Activated T-cell treated with anti-CD3 and anti-CD28 coated beads, Interleukin-2, amount 50 U/mL, for 72 hours (primary cell): Measurements from ENCODE around the gene GRIP2. TPM values are rescaled to one million over a fixed set of nuclear protein-coding genes. Genes with fewer than 3 reads are reported as not detected.
A peak's percentile ranks its signal among the peaks of the same experiment; 100 is the strongest.

ENCODE experiments used
- ATAC-seq, 2 donors: fragments of 150-1000 bp; cut with Tn5 transposase; replicated peaks in 1 of 2; 2 replicates each; pipeline ENCODE4 v1.10.0; 2021; ENCODE audit warnings: moderate library complexity in 2 of 2, mild to moderate bottlenecking in 1 of 2
- DNase-seq, 2 donors: peaks; one replicate each; pipeline ENCODE4 v3.0.0; 2021 to 2022; ENCODE audit warnings: mixed read lengths in 1 of 2
- H3K27ac Mint-ChIP-seq: one replicate; pipeline ENCODE4 v1.8.0; 2022; ENCODE audit warnings: mild to moderate bottlenecking, moderate library complexity, mixed read lengths
- H3K27me3 Mint-ChIP-seq: one replicate; pipeline ENCODE4 v1.8.0; 2022; ENCODE audit warnings: low read depth, mixed read lengths
- H3K36me3 Mint-ChIP-seq, 2 donors: one replicate each; pipeline ENCODE4 v1.8.0; 2022; ENCODE audit warnings: mixed read lengths in 2 of 2, mild to moderate bottlenecking in 1 of 2; ENCODE audit not compliant: insufficient read depth in 2 of 2
- H3K4me1 Mint-ChIP-seq: one replicate; pipeline ENCODE4 v1.8.0; 2022; ENCODE audit warnings: low read depth, mixed read lengths
- H3K4me3 Mint-ChIP-seq, 2 donors: one replicate each; pipeline ENCODE4 v1.8.0; 2022; ENCODE audit warnings: mild to moderate bottlenecking in 2 of 2, mixed read lengths in 2 of 2, moderate library complexity in 2 of 2
- H3K9me3 Mint-ChIP-seq, 2 donors: one replicate each; pipeline ENCODE4 v1.8.0; 2022; ENCODE audit warnings: mixed read lengths in 2 of 2
- total RNA-seq, 2 donors: library from RNA; stranded (reverse); gene quantifications; one replicate each; pipeline ENCODE4 v1.2.3, GENCODE V29; 2022

Gene GRIP2
- total RNA-seq, 2 donors from 2014 or later = 0.07 TPM; not detected in 1

GRCh38 chr3:14532691-14533456 lies 7.3 kb downstream of the GRIP2 start:
- Mint-ChIP-seq H3K4me3 (no peak overlapping the region), H3K27ac (no peak overlapping the region), H3K36me3 (no peaks in the 10 kb centered on the region), H3K4me1 (no peaks in the 10 kb centered on the region), H3K27me3 (peaks cover 10% of the 10 kb centered on the region), H3K9me3 (no peaks in the 10 kb centered on the region)
- DNase-seq (no peak), ATAC-seq (peak in 1 of 2 donors; percentile 30)

DNA sequence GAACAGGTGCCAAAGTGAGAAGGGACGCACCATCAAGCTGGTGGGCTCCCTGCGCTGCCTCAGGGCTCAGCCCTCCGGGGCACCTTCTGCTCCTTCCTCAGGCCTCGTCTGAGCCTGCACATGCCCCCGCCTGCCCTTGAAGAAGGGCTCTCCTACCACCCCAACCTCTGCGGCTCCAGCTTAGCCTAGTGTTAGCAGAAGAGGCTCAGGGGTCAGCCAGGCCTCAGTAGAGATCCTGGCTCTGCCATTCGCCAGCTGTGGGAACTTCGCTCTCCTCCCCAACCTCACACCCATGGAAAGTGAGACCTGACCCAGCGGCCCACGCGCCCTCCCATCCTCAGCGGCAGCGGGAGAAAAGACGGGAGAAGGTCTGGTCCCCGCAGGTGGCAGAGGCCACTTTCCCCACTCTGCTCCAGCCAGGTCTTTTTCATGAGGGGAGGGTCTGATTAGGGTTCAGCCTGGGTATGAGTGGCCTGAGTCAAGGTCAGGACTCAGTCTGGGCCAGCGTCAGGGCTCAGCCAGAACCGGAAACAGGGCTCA lies 8.2 kb downstream of the GRIP2 start:
- ATAC-seq = no peak
- Mint-ChIP-seq H3K36me3 (no peaks in the 10 kb centered on the region), H3K9me3 (no peaks in the 10 kb centered on the region), H3K27me3 (peaks cover 13% of the 10 kb centered on the region), H3K4me1 (no peaks in the 10 kb centered on the region), H3K4me3 (no peak overlapping the region), H3K27ac (no peak overlapping the region)
- DNase-seq = no peak

DNA sequence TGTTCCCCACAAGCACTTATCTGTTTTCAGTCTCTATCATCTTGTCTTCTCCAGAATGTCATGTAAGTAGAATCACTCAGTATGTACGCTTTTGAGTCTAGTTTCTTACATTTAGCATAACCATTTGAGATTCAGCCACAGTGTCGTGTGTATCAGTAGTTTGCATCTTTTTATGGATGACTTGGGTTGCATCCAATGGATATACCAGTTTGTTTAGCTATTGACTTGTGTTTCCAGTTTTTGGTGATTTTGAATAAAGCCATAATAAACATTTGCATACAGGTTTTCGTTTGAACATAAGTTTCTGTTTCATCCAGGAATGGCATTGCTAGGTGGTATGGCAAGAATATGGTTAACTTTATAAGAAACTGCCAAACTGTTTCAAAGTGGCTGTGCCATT lies 12.1 kb downstream of the GRIP2 start:
- no peak overlapping the region for H3K27ac Mint-ChIP-seq

GRCh38 chr3:14525685-14526631 lies 14.2 kb downstream of the GRIP2 start:
- DNase-seq (peak in 1 of 2 donors; percentile 4), ATAC-seq (peak; percentile 27 to 79)
- no peaks in the 10 kb centered on the region for H3K4me1 Mint-ChIP-seq
- no peaks in the 10 kb centered on the region for H3K9me3 Mint-ChIP-seq
- no peak overlapping the region for H3K4me3 Mint-ChIP-seq
- H3K36me3 Mint-ChIP-seq = no peaks in the 10 kb centered on the region
- H3K27ac Mint-ChIP-seq = no peak overlapping the region
- peaks cover 19% of the 10 kb centered on the region for H3K27me3 Mint-ChIP-seq

More for the DNA sequence above, 12.1 kb downstream of the GRIP2 start:
- peaks cover 16% of the 10 kb centered on the region for H3K27me3 Mint-ChIP-seq
- H3K4me3 Mint-ChIP-seq = no peak overlapping the region
- no peaks in the 10 kb centered on the region for H3K36me3 Mint-ChIP-seq
- ATAC-seq = no peak
- no peak for DNase-seq
- no peaks in the 10 kb centered on the region for H3K9me3 Mint-ChIP-seq
- no peaks in the 10 kb centered on the region for H3K4me1 Mint-ChIP-seq

- Mint-ChIP-seq H3K4me3 (no peak overlapping the region), H3K4me1 (no peaks in the 10 kb centered on the region), H3K27ac (no peak overlapping the region), H3K27me3 (peaks cover 17% of the 10 kb centered on the region), H3K9me3 (no peaks in the 10 kb centered on the region), H3K36me3 (no peaks in the 10 kb centered on the region)
- no peak for DNase-seq
- ATAC-seq = no peak
These were observed 15.1 kb downstream of the GRIP2 start for GRCh38 chr3:14524920-14525660.

GRCh38 chr3:14524311-14524711 lies 15.8 kb downstream of the GRIP2 start:
- H3K36me3 Mint-ChIP-seq = no peaks in the 10 kb centered on the region
- H3K27ac Mint-ChIP-seq = no peak overlapping the region

GRCh38 chr3:14523792-14524191 lies 16.4 kb downstream of the GRIP2 start:
- H3K27me3 Mint-ChIP-seq = peaks cover 16% of the 10 kb centered on the region
- H3K27ac Mint-ChIP-seq = no peak overlapping the region
- H3K36me3 Mint-ChIP-seq = no peaks in the 10 kb centered on the region
- no peak for DNase-seq
- no peak for ATAC-seq
- no peaks in the 10 kb centered on the region for H3K9me3 Mint-ChIP-seq
- H3K4me3 Mint-ChIP-seq = no peak overlapping the region
- H3K4me1 Mint-ChIP-seq = no peaks in the 10 kb centered on the region

More at GRCh38 chr3:14524311-14524711, 15.8 kb downstream of the GRIP2 start:
- Mint-ChIP-seq H3K9me3 (no peaks in the 10 kb centered on the region), H3K4me3 (no peak overlapping the region), H3K27me3 (peaks cover 16% of the 10 kb centered on the region), H3K4me1 (no peaks in the 10 kb centered on the region)
- ATAC-seq = no peak
- DNase-seq = no peak

DNA sequence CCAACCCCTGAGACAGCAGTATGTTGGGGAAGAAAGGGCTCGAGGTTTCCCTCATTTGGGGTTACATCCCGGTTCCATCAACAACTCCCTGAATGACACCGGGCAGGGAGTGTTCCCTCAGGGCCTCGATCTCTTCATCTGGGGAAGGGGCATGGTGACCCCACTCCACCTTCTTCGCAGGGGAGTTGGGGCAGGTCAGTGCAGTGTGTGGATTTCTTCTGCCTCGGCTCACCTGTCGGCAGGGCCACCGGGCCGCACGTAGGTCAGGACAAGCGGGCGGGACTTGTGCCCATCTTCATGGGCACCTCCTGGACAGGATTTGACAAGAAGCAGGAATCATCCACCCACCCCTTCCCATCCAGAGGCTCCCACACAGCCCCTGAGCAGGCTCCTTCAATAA lies 17.4 kb downstream of the GRIP2 start:
- no peaks in the 10 kb centered on the region for H3K36me3 Mint-ChIP-seq
- peaks cover 16% of the 10 kb centered on the region for H3K27me3 Mint-ChIP-seq
- no peaks in the 10 kb centered on the region for H3K9me3 Mint-ChIP-seq
- DNase-seq (no peak), ATAC-seq (no peak)
- no peak overlapping the region for H3K27ac Mint-ChIP-seq
- no peak overlapping the region for H3K4me3 Mint-ChIP-seq
- H3K4me1 Mint-ChIP-seq = no peaks in the 10 kb centered on the region

DNA sequence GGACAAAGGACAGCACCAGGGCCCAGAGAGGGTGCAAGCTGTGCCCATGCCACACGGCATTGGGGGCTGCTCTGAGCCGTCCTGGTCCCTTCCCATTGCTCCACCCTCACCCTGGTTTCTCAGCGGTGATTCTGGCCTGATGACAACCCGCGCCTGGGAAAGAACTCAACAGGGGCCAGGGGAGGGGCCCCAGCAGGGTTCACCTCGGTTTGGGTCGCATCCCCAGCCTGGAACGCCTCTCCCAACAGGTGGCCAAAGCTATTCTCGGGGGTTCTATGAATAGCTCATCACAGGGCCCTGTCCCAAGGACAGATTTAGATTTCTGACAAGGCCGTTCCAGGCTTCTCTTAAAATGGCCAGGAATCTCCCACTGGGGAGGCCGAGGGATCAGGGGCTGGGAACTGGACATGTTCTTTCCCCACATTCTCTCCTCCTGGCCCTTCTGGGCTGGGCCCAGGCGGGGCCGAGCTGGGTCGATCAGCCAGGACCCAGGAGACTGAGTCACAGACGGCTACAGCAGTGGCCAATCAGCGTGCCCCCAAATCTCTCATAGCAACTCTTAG lies 17.9 kb downstream of the GRIP2 start:
- no peak overlapping the region for H3K27ac Mint-ChIP-seq
- H3K4me1 Mint-ChIP-seq = no peaks in the 10 kb centered on the region
- ATAC-seq = no peak
- peaks cover 15% of the 10 kb centered on the region for H3K27me3 Mint-ChIP-seq
- DNase-seq = no peak
- H3K9me3 Mint-ChIP-seq = no peaks in the 10 kb centered on the region
- H3K4me3 Mint-ChIP-seq = no peak overlapping the region
- H3K36me3 Mint-ChIP-seq = no peaks in the 10 kb centered on the region

- Mint-ChIP-seq H3K4me3 (no peak overlapping the region), H3K9me3 (no peaks in the 10 kb centered on the region), H3K36me3 (no peaks in the 10 kb centered on the region), H3K27me3 (peaks cover 9% of the 10 kb centered on the region), H3K27ac (no peak overlapping the region), H3K4me1 (no peaks in the 10 kb centered on the region)
- no peak for DNase-seq
- no peak for ATAC-seq
These were observed 18.5 kb downstream of the GRIP2 start for GRCh38 chr3:14521611-14522010.

- H3K4me3 Mint-ChIP-seq = no peak overlapping the region
- H3K27ac Mint-ChIP-seq = no peak overlapping the region
These were observed 19.2 kb downstream of the GRIP2 start for GRCh38 chr3:14520967-14521366.

GRCh38 chr3:14520149-14520548 lies 20.0 kb downstream of the GRIP2 start:
- H3K27ac Mint-ChIP-seq = no peak overlapping the region
- no peaks in the 10 kb centered on the region for H3K4me1 Mint-ChIP-seq
- DNase-seq (no peak), ATAC-seq (no peak)
- no peak overlapping the region for H3K4me3 Mint-ChIP-seq
- H3K36me3 Mint-ChIP-seq = no peaks in the 10 kb centered on the region
- no peaks in the 10 kb centered on the region for H3K9me3 Mint-ChIP-seq
- H3K27me3 Mint-ChIP-seq = peaks cover 7% of the 10 kb centered on the region

More at GRCh38 chr3:14520967-14521366, 19.2 kb downstream of the GRIP2 start:
- ATAC-seq = no peak
- Mint-ChIP-seq H3K27me3 (peaks cover 7% of the 10 kb centered on the region), H3K9me3 (no peaks in the 10 kb centered on the region), H3K4me1 (no peaks in the 10 kb centered on the region), H3K36me3 (no peaks in the 10 kb centered on the region)
- no peak for DNase-seq
